ENCODE data around the gene MAP4K1.

GRCh38 chr19:38551450-38551813, 66.3 kb downstream of the MAP4K1 start:
- TF ChIP-seq POLR2A (IDR thresholded peaks at IDR 0.05) (no peak), CTCF (IDR thresholded peaks at IDR 0.05) (no peak)

All from body of pancreas (tissue), 4 donors.